GM12878 (cell line): ENCODE data around the gene GRIA4. TPM values are rescaled to one million over a fixed set of nuclear protein-coding genes. Genes with fewer than 3 reads are reported as not detected.

Experiments
- ATF3 ChIP-seq: IDR thresholded peaks from 2 replicates; pipeline ENCODE4 v1.6.1; 2011; ENCODE audit warnings: low read depth, mild to moderate bottlenecking, low read length, moderate library complexity, borderline replicate concordance; ENCODE audit errors: extremely low read depth
- BCL11A ChIP-seq: IDR thresholded peaks from 2 replicates; pipeline ENCODE4 v1.6.1; 2011; ENCODE audit warnings: low read depth, low read length
- CBX3 ChIP-seq: fragments of 200-600 bp; sonication (generic); IDR thresholded peaks from 2 replicates; pipeline ENCODE4 v1.6.1; 2016; ENCODE audit warnings: low read depth, borderline replicate concordance
- CBX5 ChIP-seq: sonication (generic); IDR thresholded peaks from 2 replicates; pipeline ENCODE4 v1.6.1; 2016; ENCODE audit warnings: low read depth, moderate library complexity, mild to moderate bottlenecking, inconsistent platforms
- CREB1 ChIP-seq: IDR thresholded peaks from 2 replicates; pipeline ENCODE4 v1.6.1; 2012; ENCODE audit warnings: low read depth, mild to moderate bottlenecking, inconsistent platforms
- HSF1 ChIP-seq: fragments of 150-350 bp; IDR thresholded peaks from 2 replicates; pipeline ENCODE4 v1.6.1; 2014; ENCODE audit warnings: mild to moderate bottlenecking, low read depth, low read length
- KAT2A ChIP-seq: conservative IDR thresholded peaks from 2 replicates; pipeline ENCODE4 v1.6.1; 2011; ENCODE audit warnings: low read depth, low read length; ENCODE audit not compliant: control insufficient read depth
- NR2C2 ChIP-seq: IDR thresholded peaks from 2 replicates; pipeline ENCODE4 v1.6.1; 2011; ENCODE audit warnings: borderline replicate concordance, low read depth; ENCODE audit not compliant: control insufficient read depth, insufficient read length
- PAX5 ChIP-seq: IDR thresholded peaks from 2 replicates; pipeline ENCODE4 v1.6.1; 2011; ENCODE audit warnings: low read depth, low read length, borderline replicate concordance
- REST ChIP-seq: IDR thresholded peaks from 2 replicates; pipeline ENCODE4 v1.6.1; 2012; ENCODE audit warnings: mild to moderate bottlenecking, low read depth, low read length
- SIN3A ChIP-seq: IDR thresholded peaks from 2 replicates; pipeline ENCODE4 v1.6.1; 2012; ENCODE audit warnings: low read depth, low read length, improper control_type of control experiment
- SPI1 ChIP-seq: IDR thresholded peaks from 2 replicates; pipeline ENCODE4 v1.6.1; 2011; ENCODE audit warnings: low read depth, mild to moderate bottlenecking, low read length, moderate library complexity, borderline replicate concordance; ENCODE audit not compliant: insufficient read depth
- YY1 ChIP-seq: IDR thresholded peaks from 2 replicates; pipeline ENCODE4 v1.6.1; 2011; ENCODE audit warnings: low read depth, mild to moderate bottlenecking, low read length
- ZBTB11 ChIP-seq: fragments of 450-650 bp; formaldehyde crosslinking; IDR thresholded peaks from 2 replicates; pipeline ENCODE4 v1.5.0; 2022; ENCODE audit warnings: mild to moderate bottlenecking, missing genetic modification characterization
- polyA plus RNA-seq, 11 experiments: library from polyadenylated mRNA; depleted of rRNA in 4 of 11; unstranded in 6 of 11; stranded (reverse) in 5 of 11; fragments of >200 nt; fragmentation: Nextera tagmentation in 4 of 11; fragmentation: Illumina TruSeq in 1 of 11; extraction: Ambion mirVana in 4 of 11; extraction: Trizol in 1 of 11; gene quantifications; 1 replicate in 1 of 11; 2 replicates in 10 of 11; pipeline versions ENCODE4 v1.2.1 to v1.2.3, GENCODE V29; 2011 to 2016; ENCODE audit warnings: inconsistent platforms in 2 of 11, missing spikeins in 2 of 11, low read depth in 1 of 11
- total RNA-seq, 4 experiments: library from RNA; depleted of rRNA in 3 of 4; stranded (reverse); fragments of >200 nt in 3 of 4; fragmentation: Illumina TruSeq in 1 of 4; extraction: Trizol in 1 of 4; gene quantifications; 2 replicates each; pipeline versions ENCODE4 v1.2.1 to v1.2.3, GENCODE V29; 2013 to 2021

GRIA4 gene
- total and polyA plus RNA-seq, 10 of the 15 experiments (the other 5 are each of a cell fraction or from before 2014, with no cell fraction given): 0.04 TPM; not detected in 9

GRCh38 chr11:105738986-105739795 lies 129.3 kb downstream of the GRIA4 start (continued):
- TF ChIP-seq ZBTB11 (CRISPR knock-in tag) (no peak), SIN3A (no peak), REST (no peak), PAX5 (no peak), CBX5 (no peak), CREB1 (no peak), YY1 (no peak), NR2C2 (no peak), HSF1 (no peak), CBX3 (no peak), BCL11A (no peak), KAT2A (no peak), SPI1 (no peak), ATF3 (no peak)
- TF ChIP-seq, all 136 proteins: peak for 0
